Neuron (in vitro differentiated cells): ENCODE results near the gene TSPAN18.

Experiments
- H2AFZ ChIP-seq: one replicate; pipeline ENCODE4 v1.6.1; 2013; ENCODE audit warnings: low read depth, mild to moderate bottlenecking, inconsistent platforms, low read length, moderate library complexity
- H3K27me3 ChIP-seq: one replicate; pipeline ENCODE4 v1.6.1; 2013; ENCODE audit warnings: low read length; ENCODE audit not compliant: insufficient read depth
- H3K36me3 ChIP-seq: one replicate; pipeline ENCODE4 v1.6.1; 2013; ENCODE audit warnings: low read length; ENCODE audit not compliant: insufficient read depth
- H3K4me1 ChIP-seq: one replicate; pipeline ENCODE4 v1.6.1; 2013; ENCODE audit warnings: low read length; ENCODE audit not compliant: insufficient read depth
- H3K4me3 ChIP-seq: 2 replicates; pipeline ENCODE4 v1.5.1; 2013; ENCODE audit warnings: mild to moderate bottlenecking, low read length, moderate library complexity
- H3K9me3 ChIP-seq: one replicate; pipeline ENCODE4 v1.6.1; 2013; ENCODE audit warnings: low read length

Gene TSPAN18

DNA sequence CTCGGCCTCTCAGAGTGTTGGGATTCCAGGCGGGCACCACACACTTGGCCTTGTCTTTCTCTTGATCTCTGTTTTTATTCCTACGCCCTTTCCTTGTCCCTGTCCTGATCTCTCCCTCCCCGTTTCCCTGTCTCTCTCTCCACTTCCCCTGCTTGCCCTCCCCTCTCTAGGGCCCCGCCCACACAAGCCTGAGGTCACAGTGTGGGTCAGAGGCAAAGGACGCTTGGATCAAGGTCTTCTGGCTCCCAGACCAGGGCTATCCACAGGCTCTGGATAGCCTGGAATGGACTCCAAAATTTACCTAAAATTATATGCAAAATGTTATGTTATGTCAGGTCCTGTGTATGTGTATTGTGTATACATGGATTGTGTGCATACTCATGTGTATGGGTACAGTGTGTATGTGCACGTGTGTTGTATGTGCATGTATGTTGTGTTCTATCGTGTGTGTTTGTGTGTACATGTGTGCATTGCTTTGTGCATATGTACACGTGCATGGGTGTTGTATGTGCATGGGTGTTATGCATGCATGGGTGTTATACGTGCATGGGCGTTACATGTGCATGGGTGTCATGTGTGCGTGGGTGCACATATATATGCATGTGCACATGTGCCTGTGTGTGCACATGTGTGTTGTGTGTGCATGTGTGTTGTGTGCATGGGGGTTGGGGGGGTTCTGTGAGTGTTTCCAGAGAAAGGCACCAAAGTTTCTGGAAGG is 185.7 kb downstream of the TSPAN18 start:
- H3K4me3 ChIP-seq, result no peak overlapping the region
- no peaks in the 10 kb centered on the region for H3K27me3 ChIP-seq
- peaks cover 34% of the 10 kb centered on the region for H3K36me3 ChIP-seq
- H3K4me1 ChIP-seq, result peaks cover 12% of the 10 kb centered on the region
- no peaks in the 10 kb centered on the region for H3K9me3 ChIP-seq
- H2AFZ ChIP-seq, result no peak overlapping the region

DNA sequence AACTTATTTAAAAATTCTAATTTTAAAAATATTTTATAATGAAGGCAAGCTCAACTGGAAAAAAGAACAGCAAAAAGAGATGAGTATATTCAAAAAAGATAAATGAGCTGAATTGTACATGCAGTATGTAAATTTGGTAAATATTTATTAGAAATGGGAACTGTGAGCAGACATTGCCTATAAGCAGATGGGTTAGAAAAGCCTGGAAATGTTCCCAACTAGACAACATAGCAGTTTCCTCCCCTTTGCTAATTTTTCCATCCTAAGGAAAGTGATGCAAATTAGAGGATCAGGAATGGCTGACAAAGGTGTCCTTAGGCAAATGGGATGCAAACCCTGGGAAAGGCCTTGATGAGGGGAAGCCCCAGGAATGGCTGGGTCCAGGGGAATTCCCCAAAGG is 186.7 kb downstream of the TSPAN18 start:
- H3K4me1 ChIP-seq, result peaks cover 12% of the 10 kb centered on the region

DNA sequence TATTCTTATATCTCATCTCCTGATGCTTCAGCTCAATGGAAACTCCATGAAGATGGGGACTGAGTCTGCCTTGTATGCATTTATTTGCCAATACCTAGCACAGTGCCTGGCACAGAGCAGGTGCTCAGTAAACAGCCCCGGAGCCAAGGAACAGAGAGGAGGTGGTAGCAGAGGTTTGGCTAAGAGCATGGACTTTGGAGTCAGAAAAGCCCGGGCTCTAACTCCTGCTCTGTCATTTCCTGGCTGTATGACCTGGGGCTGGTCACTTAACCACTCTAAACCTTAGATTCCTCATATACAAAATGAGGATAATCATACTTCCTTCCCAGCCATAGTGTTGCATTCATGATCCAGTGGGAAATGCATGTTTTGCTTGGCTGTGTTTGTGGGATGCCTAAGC is 187.3 kb downstream of the TSPAN18 start:
- Histone ChIP-seq H3K27me3 (no peaks in the 10 kb centered on the region), H3K4me3 (no peak overlapping the region), H2AFZ (no peak overlapping the region), H3K4me1 (peaks cover 12% of the 10 kb centered on the region), H3K36me3 (peaks cover 42% of the 10 kb centered on the region), H3K9me3 (no peaks in the 10 kb centered on the region)

More for the DNA sequence above, 186.7 kb downstream of the TSPAN18 start:
- H2AFZ ChIP-seq, result no peak overlapping the region
- H3K4me3 ChIP-seq, result no peak overlapping the region
- H3K36me3 ChIP-seq, result peaks cover 36% of the 10 kb centered on the region
- H3K27me3 ChIP-seq, result no peaks in the 10 kb centered on the region
- H3K9me3 ChIP-seq, result no peaks in the 10 kb centered on the region

DNA sequence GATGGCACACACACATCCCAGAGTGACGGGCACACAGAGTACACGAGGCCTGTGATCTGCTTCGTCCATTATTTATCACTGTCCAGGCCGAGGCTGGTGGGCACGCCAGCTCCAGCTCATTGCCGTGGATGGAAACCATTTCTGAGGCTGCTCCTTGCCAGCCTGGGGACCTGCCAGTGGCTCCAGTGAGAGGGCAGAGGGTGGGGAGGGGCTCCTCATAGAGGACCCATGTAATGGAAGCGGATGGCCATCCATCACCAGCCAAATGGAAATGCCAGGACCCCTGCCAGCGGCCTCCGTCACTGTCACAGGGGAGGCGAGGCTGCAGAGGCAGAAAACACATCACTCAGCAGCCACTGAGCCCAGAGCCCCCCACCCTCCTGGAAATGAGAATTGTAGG is 188.2 kb downstream of the TSPAN18 start:
- H3K27me3 ChIP-seq, result no peaks in the 10 kb centered on the region
- H3K4me3 ChIP-seq, result no peak overlapping the region
- H2AFZ ChIP-seq, result no peak overlapping the region
- peaks cover 12% of the 10 kb centered on the region for H3K4me1 ChIP-seq
- peaks cover 46% of the 10 kb centered on the region for H3K36me3 ChIP-seq
- no peaks in the 10 kb centered on the region for H3K9me3 ChIP-seq

DNA sequence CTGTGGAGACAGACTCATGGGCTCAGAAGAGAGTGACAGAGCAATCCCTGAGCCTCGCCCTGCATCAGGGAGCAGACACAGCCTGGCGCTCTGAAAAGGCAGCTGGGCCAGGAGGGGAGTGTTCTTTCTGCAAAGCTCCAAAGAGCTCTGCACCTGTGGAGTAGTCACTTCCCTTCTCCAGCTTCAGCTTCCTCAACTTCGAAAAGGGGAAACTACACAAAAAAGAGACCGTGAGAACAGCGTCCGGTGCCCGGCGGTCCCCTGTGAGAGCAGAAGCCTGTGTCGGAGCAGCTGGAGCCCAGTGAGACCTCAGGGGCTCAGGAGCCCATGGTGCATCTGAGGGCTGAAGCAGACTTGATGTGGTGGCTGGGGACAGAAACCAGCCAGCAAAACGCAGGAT is 188.9 kb downstream of the TSPAN18 start:
- Histone ChIP-seq H3K9me3 (no peaks in the 10 kb centered on the region), H3K4me1 (peaks cover 12% of the 10 kb centered on the region), H3K27me3 (no peaks in the 10 kb centered on the region), H3K36me3 (peaks cover 45% of the 10 kb centered on the region), H3K4me3 (no peak overlapping the region), H2AFZ (no peak overlapping the region)

DNA sequence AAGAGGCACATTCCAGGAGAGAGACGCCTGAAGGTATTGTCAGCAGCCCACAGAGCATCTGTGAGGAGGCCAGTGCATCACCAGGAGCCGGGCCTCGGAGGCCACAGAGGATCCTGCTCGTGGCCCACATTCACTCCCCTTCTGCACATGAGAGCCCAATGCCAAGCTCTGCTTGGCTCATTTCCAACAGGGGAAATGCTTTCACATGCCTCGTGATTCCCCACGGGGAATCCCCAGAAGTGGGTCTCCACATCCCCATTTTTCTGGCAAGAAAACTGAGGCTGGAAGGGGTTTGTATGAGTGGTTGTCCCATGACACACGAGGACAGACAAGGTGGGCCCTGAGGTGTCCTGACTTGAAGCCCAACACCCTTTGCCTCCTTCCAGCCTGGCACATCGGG is 189.6 kb downstream of the TSPAN18 start:
- Histone ChIP-seq H3K9me3 (no peaks in the 10 kb centered on the region), H2AFZ (no peak overlapping the region), H3K4me3 (no peak overlapping the region), H3K27me3 (no peaks in the 10 kb centered on the region), H3K4me1 (peaks cover 7% of the 10 kb centered on the region), H3K36me3 (peaks cover 49% of the 10 kb centered on the region)

DNA sequence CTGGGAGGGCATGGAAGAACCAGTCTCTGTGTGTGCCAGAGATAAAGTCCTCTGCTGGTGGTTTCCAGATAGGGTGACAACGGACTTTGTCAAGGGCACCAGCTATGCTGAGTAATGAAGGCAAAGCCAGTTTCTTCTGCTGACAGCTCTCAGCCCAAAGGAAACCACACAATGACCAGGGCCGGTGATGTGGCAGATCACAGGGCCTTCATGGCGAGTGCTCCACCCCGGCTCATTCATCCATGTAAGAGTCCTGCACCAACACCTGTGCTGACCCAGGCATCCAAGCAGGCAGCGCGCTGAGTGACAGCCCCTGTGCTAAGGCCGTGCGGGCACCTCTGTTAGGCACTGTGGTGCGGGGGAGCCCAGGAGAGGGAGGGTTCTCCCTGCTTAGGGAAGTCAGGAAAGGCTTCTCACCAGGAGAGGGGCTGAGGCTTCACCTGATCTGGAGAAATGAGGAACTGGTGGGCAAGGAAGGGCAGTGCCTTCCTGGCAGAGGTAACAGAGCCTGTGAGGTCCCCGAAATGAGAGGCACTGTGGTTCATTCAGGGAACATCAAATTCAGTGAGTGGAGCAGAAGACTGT is 190.1 kb downstream of the TSPAN18 start:
- H3K27me3 ChIP-seq, result no peaks in the 10 kb centered on the region
- H3K36me3 ChIP-seq, result peaks cover 49% of the 10 kb centered on the region
- H3K4me1 ChIP-seq, result peaks cover 2% of the 10 kb centered on the region
- no peaks in the 10 kb centered on the region for H3K9me3 ChIP-seq
- no peak overlapping the region for H2AFZ ChIP-seq
- no peak overlapping the region for H3K4me3 ChIP-seq

DNA sequence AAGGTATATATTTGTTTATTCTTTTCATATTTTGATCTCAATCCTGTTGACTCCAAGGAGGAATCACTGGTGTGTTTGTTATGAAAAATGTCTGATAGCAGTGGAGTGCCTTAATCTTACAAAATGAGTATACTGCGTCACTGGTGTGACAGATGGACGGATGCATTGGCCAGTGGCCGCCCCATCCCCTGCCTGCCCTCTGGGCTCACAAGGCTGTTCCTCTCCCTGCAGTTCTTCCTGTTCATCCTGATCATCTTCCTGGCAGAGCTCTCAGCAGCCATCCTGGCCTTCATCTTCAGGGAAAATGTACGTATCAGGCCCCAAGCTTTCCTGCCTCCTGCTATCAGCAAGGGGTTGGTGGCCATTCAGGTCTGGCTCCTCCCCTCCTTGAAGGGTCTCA is 191.0 kb downstream of the TSPAN18 start:
- Histone ChIP-seq H3K27me3 (no peaks in the 10 kb centered on the region), H3K36me3 (peaks cover 53% of the 10 kb centered on the region), H3K4me3 (no peak overlapping the region), H2AFZ (no peak overlapping the region), H3K4me1 (no peaks in the 10 kb centered on the region), H3K9me3 (no peaks in the 10 kb centered on the region)

DNA sequence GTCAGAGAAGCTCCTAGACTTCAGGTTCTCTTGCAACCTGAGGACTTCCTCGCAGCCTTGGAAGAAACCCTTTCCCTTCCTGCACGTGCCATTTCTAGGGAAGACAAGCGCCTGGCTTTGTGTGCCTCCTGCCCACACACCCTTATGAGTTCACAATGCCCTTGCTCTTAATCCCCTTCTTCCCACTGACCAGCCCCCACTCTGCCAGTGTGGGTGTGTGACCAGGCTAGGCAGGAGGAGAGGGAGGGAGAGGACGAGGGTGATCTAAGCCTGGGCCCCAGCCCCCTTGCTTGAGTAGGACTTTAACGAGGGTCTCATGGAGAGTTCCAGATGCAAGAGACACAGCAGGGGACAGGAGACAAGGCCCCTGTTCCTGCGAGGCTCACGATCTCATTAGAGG is 193.7 kb downstream of the TSPAN18 start:
- Histone ChIP-seq H2AFZ (no peak overlapping the region), H3K36me3 (peaks cover 53% of the 10 kb centered on the region), H3K4me3 (no peak overlapping the region), H3K4me1 (no peaks in the 10 kb centered on the region), H3K9me3 (no peaks in the 10 kb centered on the region), H3K27me3 (no peaks in the 10 kb centered on the region)

DNA sequence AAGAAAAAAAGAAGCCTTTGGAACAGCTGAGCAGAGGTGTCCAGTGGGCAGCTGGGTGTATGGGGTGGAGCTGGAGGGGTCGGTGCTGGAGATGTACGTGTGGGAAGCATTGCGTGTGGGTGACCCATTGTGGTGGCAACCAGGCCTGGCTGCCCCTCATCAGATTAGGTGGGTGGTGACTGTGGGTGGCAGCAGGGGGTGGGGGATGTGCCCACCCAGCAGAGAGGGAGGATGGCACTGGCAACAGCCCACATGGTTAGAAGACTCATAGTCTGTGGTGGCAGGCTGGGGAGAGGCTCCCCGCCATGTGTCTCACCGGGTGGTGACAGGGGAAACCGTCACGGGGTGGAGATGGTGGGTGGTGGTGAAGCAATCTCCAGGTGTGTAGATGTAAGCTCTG is 196.4 kb downstream of the TSPAN18 start:
- Histone ChIP-seq H3K4me1 (no peaks in the 10 kb centered on the region), H3K4me3 (no peak overlapping the region), H3K27me3 (no peaks in the 10 kb centered on the region), H3K9me3 (no peaks in the 10 kb centered on the region), H2AFZ (no peak overlapping the region), H3K36me3 (peaks cover 38% of the 10 kb centered on the region)

DNA sequence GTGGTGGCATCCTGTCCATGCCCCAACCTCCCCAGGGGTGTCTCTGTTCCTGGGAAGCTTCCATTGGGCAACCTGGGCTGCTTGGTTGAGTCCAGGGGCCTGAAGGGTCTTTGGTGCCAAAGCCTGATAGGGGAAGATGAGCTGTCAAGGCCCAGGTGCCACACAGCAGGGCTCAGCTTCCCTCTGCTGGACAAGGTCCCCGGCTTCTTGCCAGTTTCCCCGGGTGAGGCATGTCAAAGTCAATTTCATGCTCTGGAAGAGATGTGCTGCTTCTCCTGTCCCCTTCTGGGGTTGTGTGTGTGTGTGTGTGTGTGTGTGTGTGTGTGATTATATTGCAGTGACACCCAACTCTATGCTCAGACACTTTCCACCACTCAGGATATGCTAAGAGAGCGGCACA is 197.0 kb downstream of the TSPAN18 start:
- Histone ChIP-seq H3K36me3 (peaks cover 35% of the 10 kb centered on the region), H2AFZ (no peak overlapping the region), H3K4me3 (no peak overlapping the region), H3K9me3 (no peaks in the 10 kb centered on the region), H3K4me1 (no peaks in the 10 kb centered on the region), H3K27me3 (no peaks in the 10 kb centered on the region)

DNA sequence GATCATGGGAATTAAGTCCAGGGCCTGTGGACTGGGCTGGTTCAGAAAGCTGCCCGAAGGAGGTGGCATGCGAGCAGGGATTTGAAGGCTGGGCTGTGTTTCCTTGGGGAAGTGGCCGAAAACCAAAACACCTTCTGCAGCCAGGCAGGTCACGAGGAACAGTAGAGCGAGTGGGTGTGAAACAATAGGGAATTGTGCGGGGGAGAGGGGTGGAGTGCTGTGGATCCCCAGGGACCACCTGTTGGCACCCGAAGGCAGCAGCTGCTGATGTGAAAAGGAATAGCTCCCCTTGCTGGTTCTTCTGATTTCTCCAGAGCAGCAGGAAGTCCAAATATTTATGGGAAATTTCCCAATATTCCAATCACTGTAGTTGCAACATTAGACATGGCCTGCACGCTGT is 199.3 kb downstream of the TSPAN18 start:
- no peak overlapping the region for H3K4me3 ChIP-seq
- peaks cover 20% of the 10 kb centered on the region for H3K36me3 ChIP-seq
- H2AFZ ChIP-seq, result no peak overlapping the region
- no peaks in the 10 kb centered on the region for H3K27me3 ChIP-seq
- no peaks in the 10 kb centered on the region for H3K4me1 ChIP-seq
- H3K9me3 ChIP-seq, result no peaks in the 10 kb centered on the region

DNA sequence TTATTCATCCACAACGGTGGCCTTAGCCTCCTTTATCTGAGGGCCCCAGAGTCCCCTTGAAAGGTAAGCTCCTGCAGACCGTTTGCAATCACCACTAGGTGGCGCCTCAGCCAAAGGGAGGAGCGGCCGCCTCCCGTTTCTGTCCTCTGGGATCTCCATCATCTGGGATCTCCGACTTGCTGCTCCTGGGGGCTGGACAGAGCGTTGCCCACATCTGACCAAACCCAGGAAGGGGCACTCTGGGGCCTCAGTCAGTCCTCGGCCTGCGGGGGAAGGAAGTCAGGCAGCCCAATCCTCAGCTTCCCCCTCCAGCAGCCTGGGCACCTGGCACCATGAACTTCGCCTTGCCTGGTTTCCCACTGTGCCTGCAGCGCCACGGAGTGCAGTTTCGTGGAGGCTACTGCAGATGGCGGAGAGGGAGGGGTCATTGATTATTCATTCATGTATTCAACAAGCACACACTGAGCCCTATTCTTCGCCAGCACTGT is 200.5 kb downstream of the TSPAN18 start:
- Histone ChIP-seq H2AFZ (no peak overlapping the region), H3K9me3 (no peaks in the 10 kb centered on the region), H3K4me1 (no peaks in the 10 kb centered on the region), H3K36me3 (peaks cover 20% of the 10 kb centered on the region), H3K4me3 (no peak overlapping the region), H3K27me3 (no peaks in the 10 kb centered on the region)

DNA sequence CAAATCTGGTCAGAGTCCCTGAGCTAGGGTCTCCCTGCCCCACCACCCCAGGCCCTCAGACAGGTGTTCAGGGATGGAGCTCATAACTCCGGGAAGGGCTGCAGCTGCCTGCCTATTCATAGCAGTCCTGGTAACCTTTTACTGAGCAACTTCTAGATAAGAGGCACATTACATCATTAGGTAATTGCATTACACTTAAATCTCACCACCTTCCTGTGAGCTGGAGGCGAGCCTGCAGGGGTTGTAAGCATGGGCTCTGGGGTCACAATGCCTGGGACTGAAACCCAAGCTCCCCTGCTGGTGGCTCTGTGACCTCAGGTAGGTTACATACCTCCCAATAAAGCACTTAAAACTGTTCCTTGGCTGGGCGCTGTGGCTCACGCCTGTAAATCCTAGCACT is 201.4 kb downstream of the TSPAN18 start:
- no peaks in the 10 kb centered on the region for H3K27me3 ChIP-seq
- H3K4me3 ChIP-seq, result no peak overlapping the region
- no peak overlapping the region for H2AFZ ChIP-seq
- no peaks in the 10 kb centered on the region for H3K9me3 ChIP-seq
- H3K4me1 ChIP-seq, result no peaks in the 10 kb centered on the region
- peaks cover 15% of the 10 kb centered on the region for H3K36me3 ChIP-seq
